Measurements from ENCODE around the gene LRCH4. TPM values are rescaled to one million over a fixed set of nuclear protein-coding genes. Genes with fewer than 3 reads are reported as not detected.

LRCH4 gene
- polyA plus RNA-seq, 1 donor (not counting 4 experiments of a cell fraction or from before 2014, with no cell fraction given) = 4.9 TPM

GRCh38 chr7:100603726-100604027 is 17.7 kb upstream of the LRCH4 start:
- H3K27me3 ChIP-seq (ENCODE audit: control insufficient read depth, extremely low read depth, insufficient read depth, low read length) = no peaks in the 10 kb centered on the region
- no peak for TF ChIP-seq EZH2 (IDR thresholded peaks at IDR 0.05; ENCODE audit: low read length)
- TF ChIP-seq, protein P1, sequence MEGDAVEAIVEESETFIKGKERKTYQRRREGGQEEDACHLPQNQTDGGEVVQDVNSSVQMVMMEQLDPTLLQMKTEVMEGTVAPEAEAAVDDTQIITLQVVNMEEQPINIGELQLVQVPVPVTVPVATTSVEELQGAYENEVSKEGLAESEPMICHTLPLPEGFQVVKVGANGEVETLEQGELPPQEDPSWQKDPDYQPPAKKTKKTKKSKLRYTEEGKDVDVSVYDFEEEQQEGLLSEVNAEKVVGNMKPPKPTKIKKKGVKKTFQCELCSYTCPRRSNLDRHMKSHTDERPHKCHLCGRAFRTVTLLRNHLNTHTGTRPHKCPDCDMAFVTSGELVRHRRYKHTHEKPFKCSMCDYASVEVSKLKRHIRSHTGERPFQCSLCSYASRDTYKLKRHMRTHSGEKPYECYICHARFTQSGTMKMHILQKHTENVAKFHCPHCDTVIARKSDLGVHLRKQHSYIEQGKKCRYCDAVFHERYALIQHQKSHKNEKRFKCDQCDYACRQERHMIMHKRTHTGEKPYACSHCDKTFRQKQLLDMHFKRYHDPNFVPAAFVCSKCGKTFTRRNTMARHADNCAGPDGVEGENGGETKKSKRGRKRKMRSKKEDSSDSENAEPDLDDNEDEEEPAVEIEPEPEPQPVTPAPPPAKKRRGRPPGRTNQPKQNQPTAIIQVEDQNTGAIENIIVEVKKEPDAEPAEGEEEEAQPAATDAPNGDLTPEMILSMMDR (optimal IDR thresholded peaks at IDR 0.05 in 1 of 3, IDR thresholded peaks at IDR 0.05 in 1 of 3, conservative IDR thresholded peaks at IDR 0.05 in 1 of 3; ENCODE audit: extremely low read depth in 1 of 3, insufficient read depth in 2 of 3, low read length in 3 of 3) = no peak
- peak overlapping the region in 2 of 3 experiments; percentile 27 to 54 for H3K4me3 ChIP-seq (ENCODE audit: control insufficient read depth in 2 of 3, extremely low read depth in 1 of 3, insufficient read depth in 2 of 3, low read depth in 1 of 3, low read length in 3 of 3)
- no peaks in the 10 kb centered on the region for H3K36me3 ChIP-seq (ENCODE audit: control insufficient read depth in 2 of 2, extremely low read depth in 1 of 2, insufficient read depth in 2 of 2, low read length in 2 of 2)
- no peaks in the 10 kb centered on the region for H3K9me3 ChIP-seq (ENCODE audit: control insufficient read depth, low read depth, low read length)
- DNase-seq (ENCODE audit: low read depth, low spot score) (no peak), FAIRE-seq (no peak)
- peak overlapping the region; percentile 66 for H2AFZ ChIP-seq (ENCODE audit: control insufficient read depth, low read length)
- no peaks in the 10 kb centered on the region for H4K20me1 ChIP-seq (ENCODE audit: control insufficient read depth, extremely low read depth, insufficient read depth, low read length)
- H3K9ac ChIP-seq (ENCODE audit: control insufficient read depth, extremely low read depth, insufficient read depth, low read length) = no peak overlapping the region
- no peaks in the 10 kb centered on the region for H3K79me2 ChIP-seq (ENCODE audit: control insufficient read depth, insufficient read depth, low read length)
- dilution Hi-C loops (cut with MboI; ENCODE audit: extremely low pct_ligation_motif_present, low sequenced_read_pairs) = no loop called here
- H3K4me2 ChIP-seq (ENCODE audit: control insufficient read depth, extremely low read depth, insufficient read depth, low read depth, low read length) = peak overlapping the region; percentile 73
- peaks cover 6% of the 10 kb centered on the region for H3K4me1 ChIP-seq (ENCODE audit: control insufficient read depth, extremely low read depth, insufficient read depth, low read length)
- no peak overlapping the region for H3K27ac ChIP-seq (ENCODE audit: control insufficient read depth, insufficient read depth, low read length)
- H3K9me1 ChIP-seq (ENCODE audit: control insufficient read depth, extremely low read depth, insufficient read depth, low read length) = no peaks in the 10 kb centered on the region

GRCh38 chr7:100602889-100603725 is 17.2 kb upstream of the LRCH4 start:
- no peak overlapping the region for H2AFZ ChIP-seq (ENCODE audit: control insufficient read depth, low read length)
- no peak for DNase-seq (ENCODE audit: low read depth, low spot score)
- H3K79me2 ChIP-seq (ENCODE audit: control insufficient read depth, insufficient read depth, low read length) = no peaks in the 10 kb centered on the region
- peaks cover 6% of the 10 kb centered on the region for H3K4me1 ChIP-seq (ENCODE audit: control insufficient read depth, extremely low read depth, insufficient read depth, low read length)
- H3K4me3 ChIP-seq (ENCODE audit: control insufficient read depth in 2 of 3, extremely low read depth in 1 of 3, insufficient read depth in 2 of 3, low read depth in 1 of 3, low read length in 3 of 3) = no peak overlapping the region
- dilution Hi-C loops (cut with MboI; ENCODE audit: extremely low pct_ligation_motif_present, low sequenced_read_pairs) = no loop called here
- FAIRE-seq = no peak
- H3K9me3 ChIP-seq (ENCODE audit: control insufficient read depth, low read depth, low read length) = no peaks in the 10 kb centered on the region
- H3K9ac ChIP-seq (ENCODE audit: control insufficient read depth, extremely low read depth, insufficient read depth, low read length) = no peak overlapping the region
- no peaks in the 10 kb centered on the region for H3K27me3 ChIP-seq (ENCODE audit: control insufficient read depth, extremely low read depth, insufficient read depth, low read length)
- H3K9me1 ChIP-seq (ENCODE audit: control insufficient read depth, extremely low read depth, insufficient read depth, low read length) = no peaks in the 10 kb centered on the region
- H4K20me1 ChIP-seq (ENCODE audit: control insufficient read depth, extremely low read depth, insufficient read depth, low read length) = no peaks in the 10 kb centered on the region
- TF ChIP-seq, protein P1 (optimal IDR thresholded peaks at IDR 0.05 in 1 of 3, IDR thresholded peaks at IDR 0.05 in 1 of 3, conservative IDR thresholded peaks at IDR 0.05 in 1 of 3; ENCODE audit: extremely low read depth in 1 of 3, insufficient read depth in 2 of 3, low read length in 3 of 3) = no peak
- no peak for TF ChIP-seq EZH2 (IDR thresholded peaks at IDR 0.05; ENCODE audit: low read length)
- H3K4me2 ChIP-seq (ENCODE audit: control insufficient read depth, extremely low read depth, insufficient read depth, low read depth, low read length) = no peak overlapping the region
- no peak overlapping the region for H3K27ac ChIP-seq (ENCODE audit: control insufficient read depth, insufficient read depth, low read length)
- no peaks in the 10 kb centered on the region for H3K36me3 ChIP-seq (ENCODE audit: control insufficient read depth in 2 of 2, extremely low read depth in 1 of 2, insufficient read depth in 2 of 2, low read length in 2 of 2)

Data from keratinocyte (primary cell).